Breast epithelium (tissue), 3 donors: Measurements from ENCODE around the gene FHL1.

ENCODE experiments used
- CTCF ChIP-seq, 3 donors: fragments of 450-650 bp; IDR thresholded peaks; one replicate each; pipeline ENCODE4 v1.5.1; 2016 to 2017; ENCODE audit warnings: antibody characterized with exemption in 3 of 3, mild to moderate bottlenecking in 3 of 3, moderate library complexity in 3 of 3
- POLR2A ChIP-seq: fragments of 450-650 bp; IDR thresholded peaks from one replicate; pipeline ENCODE4 v1.6.1; 2016; ENCODE audit warnings: antibody characterized with exemption, mild to moderate bottlenecking, moderate library complexity
- POLR2AphosphoS5 ChIP-seq, 3 donors: sonication (generic); formaldehyde crosslinking; IDR thresholded peaks; one replicate each; pipeline ENCODE4 v1.6.1; 2017; ENCODE audit warnings: antibody characterized with exemption in 3 of 3

- TF ChIP-seq CTCF (IDR thresholded peaks at IDR 0.05) (no peak), POLR2A (no peak), POLR2AphosphoS5 (IDR thresholded peaks at IDR 0.05) (no peak)
These were observed 67.2 kb downstream of the FHL1 start for GRCh38 chrX:136214551-136214950.
